Eye (tissue), 1 donor: ENCODE measurements around the gene CDK12.
"Not testable (repeated sequence)": the region's sequence is repeated elsewhere in the genome, so short reads cannot be mapped to it uniquely, and the experiment has no call there.

Experiments used
- DNase-seq: peaks from one replicate; pipeline ENCODE4 v3.0.0-alpha.2; 2015

CDK12 gene

DNA sequence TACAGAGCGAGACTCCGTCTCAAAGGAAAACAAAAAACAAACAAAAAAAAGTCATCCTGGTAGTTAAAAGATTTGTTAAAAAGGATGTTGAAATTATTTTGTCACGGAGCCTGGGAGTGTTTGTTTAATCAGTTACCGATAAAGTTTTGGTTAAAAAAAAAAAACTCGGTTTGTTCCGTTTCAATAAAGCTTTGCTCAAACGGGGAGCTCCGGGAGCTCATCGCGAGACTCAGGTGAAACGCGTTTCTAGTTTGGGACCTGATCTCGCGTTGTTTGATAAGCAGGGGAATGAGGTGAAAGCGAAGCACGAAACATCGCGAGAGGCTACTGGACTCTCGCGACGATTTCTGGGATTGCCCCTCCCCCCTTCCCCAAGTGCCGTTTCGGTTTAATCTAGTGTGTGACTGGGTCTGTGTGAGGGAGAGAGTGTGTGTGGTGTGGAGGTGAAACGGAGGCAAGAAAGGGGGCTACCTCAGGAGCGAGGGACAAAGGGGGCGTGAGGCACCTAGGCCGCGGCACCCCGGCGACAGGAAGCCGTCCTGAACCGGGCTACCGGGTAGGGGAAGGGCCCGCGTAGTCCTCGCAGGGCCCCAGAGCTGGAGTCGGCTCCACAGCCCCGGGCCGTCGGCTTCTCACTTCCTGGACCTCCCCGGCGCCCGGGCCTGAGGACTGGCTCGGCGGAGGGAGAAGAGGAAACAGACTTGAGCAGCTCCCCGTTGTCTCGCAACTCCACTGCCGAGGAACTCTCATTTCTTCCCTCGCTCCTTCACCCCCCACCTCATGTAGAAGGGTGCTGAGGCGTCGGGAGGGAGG is at the start of gene CDK12:
Gene CDK12, plus strand, starts transcription at position 374 of the 813 bp plus-strand sequence. CDS start 586 bp downstream, outside the sequence.
- DNase-seq = peak; percentile 100

DNA sequence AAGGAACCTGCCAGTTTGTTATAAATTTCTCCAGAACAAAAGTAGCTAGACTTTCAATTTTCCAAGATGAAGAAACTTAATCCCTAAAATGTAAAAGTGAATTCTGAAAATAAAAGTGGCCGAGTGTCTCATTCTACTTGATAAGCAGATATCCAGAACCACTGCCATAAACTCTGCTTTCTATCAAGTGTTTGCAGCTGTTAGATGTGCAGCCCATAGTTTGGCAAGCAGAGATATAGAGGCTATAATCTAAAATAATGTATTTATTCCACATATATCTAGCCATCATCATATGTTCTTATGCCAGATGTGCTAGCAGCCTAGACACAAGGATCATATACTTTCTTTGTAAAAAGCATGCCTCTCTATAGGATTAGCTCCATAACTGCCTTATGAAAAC is 45.1 kb upstream of the CDK12 start:
- DNase-seq = no peak

DNA sequence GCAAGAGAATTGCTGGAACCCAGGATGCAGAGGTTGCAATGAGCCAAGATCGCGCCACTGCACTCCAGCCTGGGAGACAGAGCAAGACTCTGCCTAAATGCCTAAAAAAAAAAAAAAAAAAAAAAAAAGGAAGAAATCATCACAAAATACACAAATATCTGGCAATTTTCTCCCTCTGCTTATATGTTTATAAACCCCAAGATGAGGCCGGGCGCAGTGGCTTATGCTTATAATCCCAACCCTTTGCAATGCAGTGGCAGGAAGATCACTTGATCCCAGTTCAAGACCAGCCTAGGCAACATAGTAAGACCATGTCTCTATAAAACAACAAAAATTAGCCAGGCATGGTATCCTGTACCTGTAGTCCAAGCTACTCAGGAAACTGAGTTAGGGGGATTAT is 31.7 kb upstream of the CDK12 start:
- DNase-seq = no peak

- not testable (repeated sequence) for DNase-seq
Observed at GRCh38 chr17:39439868-39440267, 21.4 kb upstream of the CDK12 start.

- no peak for DNase-seq
Observed at GRCh38 chr17:39443326-39443725, 18.0 kb upstream of the CDK12 start.

DNA sequence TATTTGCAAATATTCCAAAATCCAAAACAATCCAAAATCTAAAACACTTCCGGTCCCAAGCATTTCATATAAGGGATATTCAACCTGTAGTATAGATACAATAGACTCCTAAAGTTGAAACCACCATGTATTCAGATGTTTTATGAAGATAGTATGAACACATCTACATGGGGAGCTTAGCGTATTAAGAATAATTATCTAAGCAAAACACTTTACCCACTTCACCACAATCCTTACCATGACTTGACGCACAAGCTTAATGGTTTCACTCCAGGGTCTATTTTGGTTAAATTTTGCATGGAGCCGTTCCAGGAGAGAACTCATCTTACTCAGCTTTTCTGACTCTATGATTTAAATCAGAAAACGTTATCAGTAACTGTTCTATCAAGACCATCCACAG is 13.7 kb upstream of the CDK12 start:
- DNase-seq = no peak

GRCh38 chr17:39450051-39450450 is 11.2 kb upstream of the CDK12 start:
- no peak for DNase-seq

DNA sequence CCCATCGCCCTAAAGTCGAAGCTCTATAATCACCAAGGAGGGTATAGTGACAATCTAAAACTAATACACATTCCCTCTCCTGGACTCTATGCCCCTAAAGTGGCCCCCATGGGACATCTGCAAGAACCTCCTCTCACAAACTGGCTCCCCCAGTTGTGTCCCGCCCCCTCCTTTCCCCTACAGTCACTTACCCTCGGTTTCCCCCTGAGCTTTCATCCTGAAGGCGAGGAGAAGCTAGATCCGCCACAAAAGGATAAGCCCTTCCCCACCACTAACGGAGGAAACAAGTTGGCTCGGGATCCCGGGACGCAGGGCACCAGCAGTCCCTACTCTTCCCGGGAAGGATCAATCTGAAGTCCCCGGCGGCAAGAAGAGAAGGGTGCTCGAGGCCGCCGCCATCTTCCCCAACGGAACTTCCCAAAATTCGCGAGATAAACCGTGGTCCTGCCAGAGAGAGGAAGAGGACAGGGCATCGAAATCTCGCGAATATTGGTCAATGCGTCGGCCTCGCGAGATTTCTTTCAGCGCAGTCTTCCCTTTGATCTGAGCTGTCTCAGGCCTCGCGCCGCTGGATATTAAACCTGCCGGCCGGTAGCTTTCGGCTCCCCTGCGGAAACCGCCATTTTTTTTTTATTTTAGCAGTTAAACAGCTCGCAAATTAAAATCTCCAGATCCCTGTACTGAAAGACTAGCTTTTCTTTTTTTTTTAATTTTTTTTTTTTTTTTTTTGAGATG is 10.3 kb upstream of the CDK12 start, which contains the start of gene MED1:
Gene MED1, minus strand, starts transcription at position 417 of the 735 bp plus-strand sequence. Its CDS starts 201 bp downstream, at position 216.
- DNase-seq = peak; percentile 99

DNA sequence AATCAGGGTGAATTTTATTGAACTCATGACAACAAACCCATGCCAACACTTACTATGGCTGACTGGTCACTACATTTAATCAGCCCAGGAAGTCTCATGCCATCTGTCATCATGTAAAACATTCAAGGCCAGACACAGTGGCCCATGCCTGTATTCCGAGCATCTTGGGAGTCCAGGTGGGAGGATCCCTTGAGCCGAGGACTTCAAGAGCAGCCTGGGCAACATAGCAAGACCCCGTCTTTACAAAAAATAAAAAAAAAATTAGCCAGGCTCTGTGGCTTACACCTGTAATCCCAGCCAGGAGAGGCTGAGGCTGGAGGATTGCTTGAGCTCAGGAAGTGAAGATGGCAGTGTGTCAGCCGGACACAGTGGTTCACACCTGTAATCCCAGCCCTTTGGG is 5.4 kb upstream of the CDK12 start:
- DNase-seq = no peak

- peak; percentile 71 for DNase-seq
Observed at GRCh38 chr17:39461926-39462569, 762 bp downstream of the CDK12 start.

DNA sequence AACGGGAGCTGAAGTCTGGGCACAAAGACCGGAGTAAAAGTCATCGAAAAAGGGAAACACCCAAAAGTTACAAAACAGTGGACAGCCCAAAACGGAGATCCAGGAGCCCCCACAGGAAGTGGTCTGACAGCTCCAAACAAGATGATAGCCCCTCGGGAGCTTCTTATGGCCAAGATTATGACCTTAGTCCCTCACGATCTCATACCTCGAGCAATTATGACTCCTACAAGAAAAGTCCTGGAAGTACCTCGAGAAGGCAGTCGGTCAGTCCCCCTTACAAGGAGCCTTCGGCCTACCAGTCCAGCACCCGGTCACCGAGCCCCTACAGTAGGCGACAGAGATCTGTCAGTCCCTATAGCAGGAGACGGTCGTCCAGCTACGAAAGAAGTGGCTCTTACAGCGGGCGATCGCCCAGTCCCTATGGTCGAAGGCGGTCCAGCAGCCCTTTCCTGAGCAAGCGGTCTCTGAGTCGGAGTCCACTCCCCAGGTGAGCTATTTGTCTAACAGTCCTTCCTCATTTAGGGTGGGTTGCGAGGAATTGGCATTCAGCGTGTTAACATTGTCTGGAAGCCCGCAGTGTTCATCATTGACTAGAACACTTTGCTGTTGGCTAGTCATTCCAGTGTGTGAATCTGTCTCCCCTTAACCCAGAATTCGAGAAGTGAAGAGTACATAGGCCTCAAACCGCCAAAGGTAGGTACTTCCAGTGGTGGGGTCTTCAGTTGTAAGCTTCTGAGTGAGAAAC is 1.5 kb downstream of the CDK12 start:
- peak; percentile 17 for DNase-seq

DNA sequence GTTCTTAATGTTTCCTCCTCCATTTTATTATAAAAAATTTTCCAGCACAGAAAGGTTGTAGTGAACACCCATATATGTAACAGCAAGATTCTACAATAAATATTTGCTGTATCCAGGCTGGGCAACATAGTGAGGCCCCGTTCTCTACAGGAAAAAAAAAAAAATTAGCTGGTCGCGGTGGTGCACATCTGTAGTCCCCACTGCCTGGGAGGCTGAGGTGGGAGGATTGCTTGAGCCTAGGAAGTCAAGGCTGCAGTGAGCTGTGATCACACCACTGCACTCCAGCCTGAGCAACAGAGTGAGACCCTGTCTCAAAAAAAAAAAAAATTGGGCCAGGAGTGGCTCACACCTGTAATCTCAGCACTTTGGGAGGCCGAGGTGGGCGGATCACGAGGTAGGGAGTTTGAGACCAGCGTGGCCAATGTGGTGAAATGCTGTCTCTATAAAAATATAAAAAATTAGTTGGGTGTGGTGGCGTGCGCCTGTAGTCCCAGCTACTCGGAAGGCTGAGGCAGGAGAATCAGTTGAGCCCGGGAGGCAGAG is 3.4 kb downstream of the CDK12 start:
- DNase-seq = not testable (repeated sequence)

DNA sequence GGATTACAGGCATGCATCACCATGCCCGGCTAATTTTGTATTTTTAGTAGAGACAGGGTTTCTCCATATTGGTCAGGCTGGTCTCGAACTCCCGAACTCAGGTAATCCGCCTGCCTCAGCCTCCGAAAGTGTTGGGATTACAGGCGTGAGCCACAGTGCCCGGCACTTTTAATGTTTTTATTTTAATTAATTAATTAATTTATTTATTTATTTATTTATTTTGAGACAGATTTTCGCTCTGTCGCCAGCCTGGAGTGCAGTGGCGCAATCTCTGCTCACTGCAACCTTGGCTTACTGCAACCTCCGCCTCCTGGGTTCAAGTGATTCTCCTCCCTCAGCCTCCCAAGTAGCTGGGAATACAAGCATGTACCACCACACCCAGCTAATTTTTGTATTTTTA is 7.3 kb downstream of the CDK12 start:
- not testable (repeated sequence) for DNase-seq

GRCh38 chr17:39473310-39473709 is 12.0 kb downstream of the CDK12 start:
- no peak for DNase-seq

GRCh38 chr17:39479631-39480030 is 18.3 kb downstream of the CDK12 start:
- DNase-seq = not testable (repeated sequence)

- DNase-seq = no peak
Observed at GRCh38 chr17:39483506-39483905, 22.2 kb downstream of the CDK12 start.

DNA sequence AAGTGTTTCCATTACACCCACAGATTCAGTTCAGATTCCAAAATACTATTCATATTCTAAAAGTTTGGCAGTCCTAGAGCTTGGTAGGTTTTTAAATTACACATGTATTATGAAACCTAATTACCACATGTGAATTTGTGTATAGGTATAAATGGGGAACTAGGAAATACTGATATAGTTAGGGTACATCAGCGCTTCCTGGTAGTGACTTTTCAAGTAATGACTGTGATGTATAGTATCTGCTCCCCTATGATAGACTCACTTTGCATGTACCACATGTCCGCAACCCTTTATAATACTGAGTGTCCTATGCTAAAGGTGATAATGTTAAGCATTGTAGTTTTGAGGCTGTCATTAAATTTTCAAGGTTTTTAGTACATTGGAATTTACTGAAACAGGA is 22.9 kb downstream of the CDK12 start:
- no peak for DNase-seq

DNA sequence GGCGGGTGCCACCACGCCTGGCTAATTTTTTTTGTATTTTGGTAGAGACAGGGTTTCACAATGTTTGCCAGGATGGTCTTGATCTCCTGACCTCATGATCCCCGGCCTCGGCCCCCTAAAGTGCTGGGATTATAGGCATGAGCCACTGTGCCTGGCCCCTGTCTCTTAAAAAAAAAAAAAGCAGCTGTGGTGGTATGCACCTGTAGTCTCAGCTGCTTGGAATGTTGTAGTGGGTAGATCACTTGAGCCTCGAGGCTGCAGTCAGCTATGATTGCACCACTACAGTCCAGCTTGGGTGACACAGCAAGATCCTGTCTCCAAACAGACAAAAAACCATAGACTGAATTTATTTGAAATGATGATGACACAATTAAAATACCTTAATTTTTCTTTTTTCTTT is 24.3 kb downstream of the CDK12 start:
- DNase-seq = no peak

GRCh38 chr17:39486242-39486641 is 25.0 kb downstream of the CDK12 start:
- DNase-seq = no peak

DNA sequence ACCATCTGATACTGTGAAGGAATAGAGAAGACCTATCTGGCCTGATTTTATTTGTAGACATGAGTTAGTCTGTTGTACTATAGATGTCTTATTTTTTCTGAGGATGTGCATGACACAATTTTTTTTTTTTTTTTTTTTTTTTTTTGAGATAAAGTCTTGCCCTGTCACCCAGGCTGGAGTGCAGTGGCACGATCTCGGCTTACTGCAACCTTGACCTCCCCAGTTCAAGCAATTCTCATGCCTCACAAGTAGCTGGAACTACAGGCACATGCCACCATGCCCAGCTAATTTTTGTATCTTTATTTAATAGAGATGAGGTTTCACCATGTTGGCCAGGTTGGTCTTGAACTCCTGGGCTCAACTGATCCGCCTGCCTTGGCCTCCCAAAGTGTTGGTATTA is 26.2 kb downstream of the CDK12 start:
- DNase-seq = not testable (repeated sequence)

DNA sequence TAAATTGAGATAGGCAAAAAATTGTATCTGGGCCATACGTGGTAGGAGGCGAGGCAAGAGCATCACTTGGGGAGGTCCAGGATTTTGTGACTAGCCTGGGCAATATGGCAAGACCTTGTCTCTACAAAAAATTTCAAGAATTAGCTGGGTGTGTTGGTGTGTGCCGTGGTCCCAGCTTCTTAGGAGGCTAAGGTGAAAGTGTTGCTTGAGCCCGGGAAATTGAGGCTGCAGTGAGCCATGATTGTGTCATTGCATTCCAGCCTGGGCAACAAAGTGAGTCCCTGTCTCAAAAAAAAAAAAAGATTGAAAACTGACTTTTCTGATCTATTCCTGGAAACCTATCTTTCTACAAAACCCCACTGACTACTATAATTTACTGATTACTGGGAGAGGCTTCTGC is 26.7 kb downstream of the CDK12 start:
- no peak for DNase-seq

DNA sequence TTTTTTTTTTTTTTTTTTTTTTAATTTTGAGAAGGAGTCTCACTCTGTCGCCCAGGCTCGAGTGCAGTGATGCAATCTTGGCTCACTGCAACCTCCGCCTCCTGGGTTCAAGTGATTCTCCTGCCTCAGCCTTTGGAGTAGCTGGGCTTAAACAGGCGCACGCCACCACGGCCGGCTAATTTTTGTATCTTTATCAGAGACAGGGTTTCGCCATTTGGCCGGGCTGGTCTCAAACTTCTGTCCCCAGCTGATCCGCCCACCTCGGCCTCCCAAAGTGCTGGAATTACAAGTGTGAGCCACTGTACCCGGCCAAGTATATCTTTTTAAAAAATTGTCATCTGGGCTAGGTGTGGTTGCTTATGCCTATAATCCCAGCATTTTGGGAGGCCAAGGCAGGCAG is 35.6 kb downstream of the CDK12 start:
- not testable (repeated sequence) for DNase-seq

DNA sequence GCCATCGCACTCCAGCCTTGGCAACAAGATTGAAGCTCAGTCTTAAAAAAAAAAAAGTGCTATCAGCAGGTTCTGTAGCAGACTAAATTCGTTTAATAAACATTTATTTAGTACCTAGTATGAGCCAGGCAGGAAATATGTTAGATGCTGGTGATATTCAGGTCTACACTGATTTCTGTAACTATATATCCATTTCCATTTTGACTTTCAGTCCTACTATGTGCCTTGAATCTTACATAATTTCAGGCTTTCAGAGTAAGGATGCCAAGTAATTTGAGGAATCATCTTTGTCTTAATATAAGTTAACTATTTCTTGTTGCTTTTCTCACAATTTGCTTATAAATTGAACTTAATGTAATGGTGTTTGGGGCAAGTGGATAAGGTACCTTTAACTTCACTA is 46.2 kb downstream of the CDK12 start:
- no peak for DNase-seq
